22Rv1 (cell line): ENCODE measurements around the gene VDR.

Source experiments
- ZFX ChIP-seq: fragments of 450-650 bp; IDR thresholded peaks from 2 replicates; pipeline ENCODE4 v1.6.1; 2017; ENCODE audit warnings: antibody characterized with exemption, borderline replicate concordance
- TF ChIP-seq, protein P1 (sequence below): fragments of 450-650 bp; IDR thresholded peaks from 2 replicates; pipeline ENCODE4 v1.5.1; 2017; ENCODE audit warnings: mild to moderate bottlenecking

DNA sequence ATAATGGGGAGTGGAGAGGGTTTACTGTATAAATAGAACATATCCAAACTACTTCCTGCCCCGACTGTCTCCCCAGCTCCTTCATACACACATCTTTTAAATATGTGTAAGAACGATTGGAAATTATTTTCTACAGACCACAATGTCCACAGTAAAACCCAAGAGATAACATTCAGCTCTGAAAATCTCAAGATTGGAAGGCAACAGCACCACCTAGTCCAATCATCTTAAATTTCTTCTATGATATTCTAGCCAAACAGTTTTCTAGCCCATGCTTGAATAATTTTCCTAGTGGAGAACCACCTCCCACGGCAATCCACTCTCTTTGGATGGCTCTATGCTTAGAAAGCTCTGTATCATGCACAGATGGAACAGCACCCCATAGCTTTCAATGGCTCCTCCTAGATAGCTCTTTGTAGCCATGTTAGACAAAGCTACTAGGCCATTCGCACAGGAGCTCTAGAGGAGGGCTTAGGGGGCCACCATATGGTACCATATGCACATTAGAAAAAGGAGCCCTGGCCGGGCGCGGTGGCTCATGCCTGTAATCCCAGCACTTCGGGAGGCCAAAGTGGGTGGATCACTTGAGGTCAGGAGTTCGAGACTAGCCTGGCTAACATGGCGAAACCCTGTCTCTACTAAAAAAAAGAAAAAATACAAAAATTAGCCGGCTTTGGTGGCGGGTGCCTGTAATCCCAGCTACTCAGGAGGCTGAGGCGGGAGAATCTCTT, 18.1 kb downstream of the VDR start:
- TF ChIP-seq, protein P1, sequence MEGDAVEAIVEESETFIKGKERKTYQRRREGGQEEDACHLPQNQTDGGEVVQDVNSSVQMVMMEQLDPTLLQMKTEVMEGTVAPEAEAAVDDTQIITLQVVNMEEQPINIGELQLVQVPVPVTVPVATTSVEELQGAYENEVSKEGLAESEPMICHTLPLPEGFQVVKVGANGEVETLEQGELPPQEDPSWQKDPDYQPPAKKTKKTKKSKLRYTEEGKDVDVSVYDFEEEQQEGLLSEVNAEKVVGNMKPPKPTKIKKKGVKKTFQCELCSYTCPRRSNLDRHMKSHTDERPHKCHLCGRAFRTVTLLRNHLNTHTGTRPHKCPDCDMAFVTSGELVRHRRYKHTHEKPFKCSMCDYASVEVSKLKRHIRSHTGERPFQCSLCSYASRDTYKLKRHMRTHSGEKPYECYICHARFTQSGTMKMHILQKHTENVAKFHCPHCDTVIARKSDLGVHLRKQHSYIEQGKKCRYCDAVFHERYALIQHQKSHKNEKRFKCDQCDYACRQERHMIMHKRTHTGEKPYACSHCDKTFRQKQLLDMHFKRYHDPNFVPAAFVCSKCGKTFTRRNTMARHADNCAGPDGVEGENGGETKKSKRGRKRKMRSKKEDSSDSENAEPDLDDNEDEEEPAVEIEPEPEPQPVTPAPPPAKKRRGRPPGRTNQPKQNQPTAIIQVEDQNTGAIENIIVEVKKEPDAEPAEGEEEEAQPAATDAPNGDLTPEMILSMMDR = no peak
- TF ChIP-seq ZFX = no peak
